ENCODE data around the gene ITPRIP. TPM values are rescaled to one million over a fixed set of nuclear protein-coding genes. Genes with fewer than 3 reads are reported as not detected.

ITPRIP gene
- total RNA-seq, 2 donors from 2014 or later, result 55.6 to 59.2 TPM

DNA sequence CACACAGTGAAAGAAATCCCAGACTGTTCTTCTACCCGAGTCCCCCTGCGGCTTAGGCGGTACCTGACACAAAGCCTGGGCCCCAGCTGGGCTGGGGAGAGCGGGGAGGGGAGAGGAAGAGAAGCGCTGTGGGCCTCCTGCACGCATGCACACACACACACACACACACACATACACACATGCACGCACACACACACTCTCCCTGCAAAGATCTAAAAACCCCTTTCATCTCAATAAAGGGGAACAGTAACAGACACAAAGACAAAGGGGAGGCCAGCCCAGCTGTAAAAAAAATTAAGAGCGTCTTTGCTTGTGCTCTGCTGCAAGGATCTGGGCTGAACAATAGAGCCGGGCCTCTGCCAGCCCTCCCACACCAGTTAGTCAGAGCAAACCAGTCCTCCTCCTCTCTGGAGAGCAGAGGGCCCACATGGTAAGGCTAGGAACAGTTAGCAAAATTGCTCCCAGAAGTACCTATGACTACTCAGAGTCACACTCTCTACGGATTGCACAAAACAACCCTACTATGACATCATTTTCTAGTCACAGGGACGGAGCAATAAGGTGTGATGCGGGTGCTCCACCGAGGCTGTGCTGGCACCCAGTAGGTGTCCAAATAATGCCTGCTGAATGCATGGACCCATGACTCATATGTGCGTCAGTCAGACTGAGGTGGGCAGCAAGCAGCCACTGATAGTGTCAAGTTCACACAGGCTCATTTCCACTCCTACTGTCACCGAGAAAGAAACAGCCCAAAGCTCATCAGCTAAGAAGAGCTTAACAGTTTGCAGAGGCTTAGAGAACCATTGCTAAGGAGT is 9.2 kb downstream of the ITPRIP start:
- DNase-seq (ENCODE audit: low spot score), result peak; percentile 69
- Histone ChIP-seq H3K9me3 (no peaks in the 10 kb centered on the region), H3K4me1 (ENCODE audit: control insufficient read depth in 1 of 2, low read depth in 2 of 2) (peaks cover 82 to 96% of the 10 kb centered on the region in 2 donors), H3K4me3 (peak overlapping the region; percentile 52), H3K27me3 (replicated peaks; ENCODE audit: insufficient read depth) (no peaks in the 10 kb centered on the region), H3K36me3 (no peaks in the 10 kb centered on the region), H3K27ac (peak overlapping the region; percentile 77 to 86)
- peak; percentile 74 for ATAC-seq (ENCODE audit: insufficient number of reproducible peaks, low FRiP score, low read depth)
- TF ChIP-seq, protein P1, sequence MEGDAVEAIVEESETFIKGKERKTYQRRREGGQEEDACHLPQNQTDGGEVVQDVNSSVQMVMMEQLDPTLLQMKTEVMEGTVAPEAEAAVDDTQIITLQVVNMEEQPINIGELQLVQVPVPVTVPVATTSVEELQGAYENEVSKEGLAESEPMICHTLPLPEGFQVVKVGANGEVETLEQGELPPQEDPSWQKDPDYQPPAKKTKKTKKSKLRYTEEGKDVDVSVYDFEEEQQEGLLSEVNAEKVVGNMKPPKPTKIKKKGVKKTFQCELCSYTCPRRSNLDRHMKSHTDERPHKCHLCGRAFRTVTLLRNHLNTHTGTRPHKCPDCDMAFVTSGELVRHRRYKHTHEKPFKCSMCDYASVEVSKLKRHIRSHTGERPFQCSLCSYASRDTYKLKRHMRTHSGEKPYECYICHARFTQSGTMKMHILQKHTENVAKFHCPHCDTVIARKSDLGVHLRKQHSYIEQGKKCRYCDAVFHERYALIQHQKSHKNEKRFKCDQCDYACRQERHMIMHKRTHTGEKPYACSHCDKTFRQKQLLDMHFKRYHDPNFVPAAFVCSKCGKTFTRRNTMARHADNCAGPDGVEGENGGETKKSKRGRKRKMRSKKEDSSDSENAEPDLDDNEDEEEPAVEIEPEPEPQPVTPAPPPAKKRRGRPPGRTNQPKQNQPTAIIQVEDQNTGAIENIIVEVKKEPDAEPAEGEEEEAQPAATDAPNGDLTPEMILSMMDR (IDR thresholded peaks at IDR 0.05), result no peak

DNA sequence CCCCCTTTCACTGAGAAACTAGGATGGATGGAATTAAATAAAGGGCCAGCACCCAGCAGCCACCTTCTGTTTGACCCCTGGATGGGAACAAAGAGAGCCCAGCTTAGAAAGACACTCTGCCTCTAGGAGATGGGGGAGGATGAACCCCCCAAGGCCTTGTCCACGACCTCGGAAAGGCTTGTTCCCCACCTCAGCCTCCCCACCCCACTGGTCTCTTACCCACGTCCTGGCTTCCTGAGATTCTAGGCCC is 9.7 kb downstream of the ITPRIP start:
- peaks cover 81 to 96% of the 10 kb centered on the region in 2 donors for H3K4me1 ChIP-seq (ENCODE audit: control insufficient read depth in 1 of 2, low read depth in 2 of 2)
- no peaks in the 10 kb centered on the region for H3K27me3 ChIP-seq (replicated peaks; ENCODE audit: insufficient read depth)
- peak overlapping the region; percentile 52 for H3K4me3 ChIP-seq
- H3K36me3 ChIP-seq, result no peaks in the 10 kb centered on the region
- H3K9me3 ChIP-seq, result no peaks in the 10 kb centered on the region
- TF ChIP-seq, protein P1 (IDR thresholded peaks at IDR 0.05), result no peak
- DNase-seq (ENCODE audit: low spot score) (no peak), ATAC-seq (ENCODE audit: insufficient number of reproducible peaks, low FRiP score, low read depth) (no peak)
- H3K27ac ChIP-seq, result peak overlapping the region; percentile 77 to 86

DNA sequence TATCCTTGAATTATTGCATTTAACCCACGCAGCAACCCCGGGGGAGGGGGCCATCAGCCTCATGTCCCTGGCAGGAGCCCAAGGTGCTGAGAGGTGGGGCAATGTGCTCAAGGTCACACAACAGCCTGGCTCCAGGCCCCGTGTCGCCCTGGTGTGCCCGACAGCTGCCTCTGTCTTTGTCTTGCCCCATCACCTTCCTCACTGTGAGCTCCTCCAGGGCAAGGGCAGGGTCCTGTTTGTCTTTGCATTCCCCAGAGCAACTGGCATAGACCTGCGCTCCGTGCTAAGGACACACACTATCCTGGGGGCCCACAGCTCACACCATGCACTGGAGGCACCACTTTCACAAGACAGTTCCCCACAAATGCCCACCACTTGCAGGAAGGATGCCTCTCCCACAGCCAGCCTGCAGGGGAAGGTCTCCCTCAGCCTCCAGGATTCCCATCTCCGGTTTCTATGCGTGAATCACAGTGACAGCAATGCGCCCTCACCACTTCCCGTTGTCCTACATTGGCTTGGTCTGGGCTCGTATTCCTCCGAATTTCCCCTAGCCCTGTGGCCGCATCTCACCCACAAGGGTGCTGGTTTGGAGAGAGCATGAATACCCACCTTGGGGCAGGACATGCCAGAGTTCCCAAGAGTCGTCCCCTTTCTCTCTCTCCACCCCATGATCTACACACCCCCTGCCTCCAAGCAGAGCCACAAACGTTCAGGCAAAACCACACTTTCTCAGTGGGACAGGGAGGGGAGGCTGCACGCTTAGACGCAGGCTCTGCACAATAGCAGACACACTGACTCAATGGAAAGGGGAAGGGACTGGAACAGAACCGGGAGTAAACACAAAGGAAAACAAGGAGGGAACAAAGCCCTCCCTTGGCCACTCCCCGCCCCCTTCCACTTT is 10.3 kb downstream of the ITPRIP start:
- H3K27ac ChIP-seq, result peak overlapping the region; percentile 77 to 86
- TF ChIP-seq, protein P1 (IDR thresholded peaks at IDR 0.05), result no peak
- no peaks in the 10 kb centered on the region for H3K36me3 ChIP-seq
- H3K27me3 ChIP-seq (replicated peaks; ENCODE audit: insufficient read depth), result no peaks in the 10 kb centered on the region
- H3K4me1 ChIP-seq (ENCODE audit: control insufficient read depth in 1 of 2, low read depth in 2 of 2), result peaks cover 85 to 96% of the 10 kb centered on the region in 2 donors
- peak overlapping the region; percentile 52 for H3K4me3 ChIP-seq
- H3K9me3 ChIP-seq, result no peaks in the 10 kb centered on the region
- ATAC-seq (ENCODE audit: insufficient number of reproducible peaks, low FRiP score, low read depth) (no peak), DNase-seq (ENCODE audit: low spot score) (no peak)

DNA sequence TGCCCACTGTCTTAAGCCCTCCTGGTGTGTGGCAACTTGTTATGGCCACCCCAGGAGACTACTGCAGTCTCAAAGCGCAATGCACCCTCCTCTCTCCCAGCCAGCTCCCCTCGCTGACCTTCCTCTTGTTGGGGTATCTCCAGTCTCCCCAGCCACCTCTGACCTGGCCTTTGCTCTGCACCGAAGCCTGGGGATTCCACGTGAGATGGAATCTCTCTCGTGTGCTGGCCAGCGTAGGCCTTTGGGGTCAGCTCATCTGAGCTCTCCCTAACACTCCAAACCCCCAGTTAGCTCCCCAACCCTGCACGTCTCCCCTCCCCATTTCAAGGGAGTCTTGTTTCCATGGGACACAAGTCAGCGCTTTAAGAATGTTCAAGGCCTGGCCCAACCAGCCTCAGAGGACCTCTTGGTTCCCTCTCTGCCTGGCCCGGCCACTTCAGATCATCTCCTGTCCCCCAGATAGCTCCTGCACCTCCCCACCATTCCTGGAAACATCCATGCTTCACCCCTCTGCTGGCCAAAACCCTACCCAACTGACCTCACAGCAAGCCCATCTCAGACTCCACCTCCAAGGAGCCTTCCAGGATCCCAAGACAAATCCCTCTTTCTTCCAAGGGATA is 11.2 kb downstream of the ITPRIP start:
- H3K9me3 ChIP-seq, result no peaks in the 10 kb centered on the region
- H3K4me3 ChIP-seq, result no peak overlapping the region
- peak overlapping the region; percentile 4 to 86 for H3K27ac ChIP-seq
- no peak for DNase-seq (ENCODE audit: low spot score)
- ATAC-seq (ENCODE audit: insufficient number of reproducible peaks, low FRiP score, low read depth), result no peak
- no peaks in the 10 kb centered on the region for H3K27me3 ChIP-seq (replicated peaks; ENCODE audit: insufficient read depth)
- no peaks in the 10 kb centered on the region for H3K36me3 ChIP-seq
- H3K4me1 ChIP-seq (ENCODE audit: control insufficient read depth in 1 of 2, low read depth in 2 of 2), result peaks cover 91 to 96% of the 10 kb centered on the region in 2 donors
- TF ChIP-seq, protein P1 (IDR thresholded peaks at IDR 0.05), result no peak
